ACHN (cell line): ENCODE results near the gene ZNF331.
A peak's percentile ranks its signal among the peaks of the same experiment; 100 is the strongest.
"Not testable (repeated sequence)": the region's sequence is repeated elsewhere in the genome, so short reads cannot be mapped to it uniquely, and the experiment has no call there.

Experiments
- DNase-seq: peaks from one replicate; pipeline ENCODE4 v3.0.0-alpha.2; 2015
- in situ Hi-C: cut with HindIII; loops from 2 replicates; pipeline ENCODE4 v1.10.0; 2017; ENCODE audit warnings: low sequenced_read_pairs, low pct_ligation_motif_present, low pct_unique_long_range_greater_than_20kb

ZNF331 gene

DNA sequence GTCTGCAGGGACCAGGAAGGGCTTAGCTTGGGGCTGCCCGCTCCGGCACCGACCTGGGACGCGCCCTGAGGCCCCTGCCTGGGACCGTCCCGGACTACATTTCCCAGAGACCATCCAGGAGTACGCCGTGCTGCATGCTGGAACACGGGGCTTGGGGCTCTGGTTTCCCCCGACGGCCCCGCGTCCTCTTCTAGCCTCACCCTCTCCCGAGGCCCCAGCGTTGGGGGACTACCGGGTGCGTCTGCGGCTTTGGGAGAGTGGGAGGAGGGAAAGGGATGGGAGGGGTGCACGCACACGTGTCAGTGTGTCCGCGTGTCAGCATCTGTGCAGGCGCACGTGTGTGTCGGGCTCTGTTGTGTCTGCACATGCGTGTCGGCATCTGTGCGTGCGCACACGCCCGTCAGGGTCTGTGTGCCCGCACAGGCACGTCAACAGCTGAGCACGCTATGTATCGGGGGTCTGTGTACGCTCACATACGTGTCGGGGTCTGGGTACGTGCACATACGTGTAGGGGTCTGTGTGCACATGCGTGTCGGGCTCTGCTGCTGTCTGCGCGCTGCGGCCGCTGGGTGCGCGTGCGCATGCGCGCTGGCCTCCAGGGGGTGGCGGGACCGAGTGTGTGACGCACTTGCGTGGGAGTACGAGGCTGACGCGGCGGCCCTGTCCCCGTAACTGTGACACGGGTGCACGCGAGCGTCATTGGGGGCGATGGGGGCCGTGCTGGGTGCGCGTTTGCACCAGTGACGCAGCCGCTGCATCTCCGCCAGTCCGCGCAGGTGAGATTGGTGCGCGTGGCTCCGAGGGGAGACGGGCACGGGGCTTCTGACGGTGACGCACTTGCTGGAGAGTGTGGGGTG, at the start of gene ZNF331:
TSS of gene ZNF331 (plus strand) at position 625 of the 857 bp plus-strand sequence. CDS start 31,232 bp downstream, outside the sequence.
- DNase-seq: no peak
- in situ Hi-C loops: no loop called here

- DNase-seq: no peak
- in situ Hi-C loops: no loop called here
These were observed 45.8 kb upstream of the ZNF331 start for GRCh38 chr19:53492153-53492552.

DNA sequence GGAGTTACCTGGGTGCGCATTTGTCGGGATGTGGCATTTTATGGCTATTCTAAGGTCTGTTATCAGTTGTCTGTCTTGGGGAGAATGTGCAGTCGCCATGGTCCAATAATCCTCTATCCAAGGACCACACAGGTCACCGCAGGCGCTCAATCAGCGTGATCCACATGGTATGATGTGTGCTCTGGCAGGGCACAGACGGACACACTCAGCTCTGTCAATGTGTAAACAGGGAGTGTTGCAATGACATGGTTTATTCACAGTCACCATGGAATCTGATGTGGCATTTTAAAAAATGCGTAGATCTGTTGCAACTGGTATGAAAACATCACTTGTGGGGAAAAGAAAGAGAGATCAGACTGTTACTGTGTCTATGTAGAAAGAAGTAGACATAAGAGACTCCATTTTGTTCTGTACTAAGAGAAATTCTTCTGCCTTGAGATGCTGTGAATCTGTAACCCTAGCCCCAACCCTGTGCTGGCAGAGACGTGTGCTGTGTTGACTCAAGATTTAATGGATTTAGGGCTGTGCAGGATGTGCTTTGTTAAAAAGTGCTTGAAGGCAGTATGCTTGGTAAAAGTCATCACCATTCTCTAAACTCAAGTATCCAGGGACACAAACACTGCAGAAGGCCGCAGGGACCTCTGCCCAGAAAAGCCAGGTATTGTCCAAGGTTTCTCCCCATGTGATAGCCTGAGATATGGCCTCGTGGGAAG, 40.5 kb upstream of the ZNF331 start:
- in situ Hi-C loops, DNase-seq: not testable (repeated sequence)

GRCh38 chr19:53498024-53498395, 39.9 kb upstream of the ZNF331 start:
- DNase-seq, in situ Hi-C loops: not testable (repeated sequence)

GRCh38 chr19:53503151-53503550, 34.8 kb upstream of the ZNF331 start:
- in situ Hi-C loops, DNase-seq: not testable (repeated sequence)

DNA sequence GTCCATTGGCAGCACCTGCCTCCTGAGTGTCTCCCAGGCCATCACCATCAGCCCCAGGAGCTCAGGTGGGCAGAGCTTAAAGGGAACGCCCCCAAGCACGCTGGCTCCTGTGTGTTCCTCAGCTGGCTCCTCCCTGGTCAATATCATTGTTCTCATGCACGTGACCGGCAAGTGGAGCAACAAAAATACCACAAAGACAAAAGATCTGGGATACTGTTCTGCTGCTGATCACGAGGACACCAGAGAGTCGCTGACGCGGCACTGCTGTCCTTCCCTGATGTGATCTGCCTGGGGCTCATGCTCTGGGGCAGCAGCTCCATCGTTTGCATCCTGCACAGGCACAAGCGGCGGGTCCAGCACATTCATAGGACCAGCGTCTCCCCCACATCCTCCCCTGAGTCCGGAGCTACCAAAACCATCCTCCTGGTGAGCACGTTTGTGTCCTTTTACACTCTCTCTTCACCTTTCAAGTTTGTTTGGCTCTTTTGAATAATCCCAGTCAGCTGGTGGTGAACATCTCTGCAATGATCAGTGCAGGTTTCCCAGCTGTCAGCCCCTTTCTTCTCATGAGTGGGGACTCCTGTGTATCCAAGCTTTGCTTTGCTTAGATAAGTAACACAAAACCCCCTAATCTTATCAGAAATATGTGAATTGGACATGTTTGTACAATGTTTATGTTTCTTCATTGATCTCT, 34.1 kb upstream of the ZNF331 start:
- in situ Hi-C loops, DNase-seq: not testable (repeated sequence)

- in situ Hi-C loops, DNase-seq: not testable (repeated sequence)
These were observed 33.6 kb upstream of the ZNF331 start for GRCh38 chr19:53504365-53504703.

GRCh38 chr19:53504885-53505284, 33.1 kb upstream of the ZNF331 start:
- in situ Hi-C loops: no loop called here
- DNase-seq: no peak

- DNase-seq: no peak
- in situ Hi-C loops: no loop called here
These were observed 31.2 kb upstream of the ZNF331 start for GRCh38 chr19:53506728-53507127.

GRCh38 chr19:53507523-53508442, 30.2 kb upstream of the ZNF331 start:
- no peak for DNase-seq
- in situ Hi-C loops: no loop called here

DNA sequence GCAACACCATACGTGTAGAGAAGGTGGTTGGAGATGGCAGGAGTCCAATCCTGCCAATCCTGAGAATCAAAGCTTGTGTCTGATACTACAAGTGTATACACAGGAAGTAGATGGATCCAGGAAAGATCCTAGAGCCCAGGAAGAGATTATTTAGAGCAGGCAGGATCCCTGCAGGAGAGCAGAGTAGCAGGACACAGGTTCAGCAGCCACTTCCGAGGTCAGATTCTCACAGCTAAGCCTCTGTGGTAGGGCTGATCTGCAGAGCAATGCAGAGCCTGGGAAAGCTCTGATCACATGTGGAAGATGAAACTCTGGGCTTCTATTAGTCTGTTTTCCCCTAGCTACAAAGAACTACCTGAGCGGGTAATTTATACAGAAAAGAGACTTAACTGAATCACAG, 28.5 kb upstream of the ZNF331 start:
- in situ Hi-C loops: no loop called here
- no peak for DNase-seq

GRCh38 chr19:53509845-53510244, 28.1 kb upstream of the ZNF331 start:
- in situ Hi-C loops: no loop called here

GRCh38 chr19:53511357-53511756, 26.6 kb upstream of the ZNF331 start:
- in situ Hi-C loops: no loop called here

More at GRCh38 chr19:53509845-53510244, 28.1 kb upstream of the ZNF331 start:
- no peak for DNase-seq

GRCh38 chr19:53511933-53512374, 26.0 kb upstream of the ZNF331 start:
- peak; percentile 3 for DNase-seq
- in situ Hi-C loops: no loop called here

More at GRCh38 chr19:53511357-53511756, 26.6 kb upstream of the ZNF331 start:
- DNase-seq: no peak

GRCh38 chr19:53515047-53515446, 22.9 kb upstream of the ZNF331 start:
- in situ Hi-C loops, DNase-seq: not testable (repeated sequence)

DNA sequence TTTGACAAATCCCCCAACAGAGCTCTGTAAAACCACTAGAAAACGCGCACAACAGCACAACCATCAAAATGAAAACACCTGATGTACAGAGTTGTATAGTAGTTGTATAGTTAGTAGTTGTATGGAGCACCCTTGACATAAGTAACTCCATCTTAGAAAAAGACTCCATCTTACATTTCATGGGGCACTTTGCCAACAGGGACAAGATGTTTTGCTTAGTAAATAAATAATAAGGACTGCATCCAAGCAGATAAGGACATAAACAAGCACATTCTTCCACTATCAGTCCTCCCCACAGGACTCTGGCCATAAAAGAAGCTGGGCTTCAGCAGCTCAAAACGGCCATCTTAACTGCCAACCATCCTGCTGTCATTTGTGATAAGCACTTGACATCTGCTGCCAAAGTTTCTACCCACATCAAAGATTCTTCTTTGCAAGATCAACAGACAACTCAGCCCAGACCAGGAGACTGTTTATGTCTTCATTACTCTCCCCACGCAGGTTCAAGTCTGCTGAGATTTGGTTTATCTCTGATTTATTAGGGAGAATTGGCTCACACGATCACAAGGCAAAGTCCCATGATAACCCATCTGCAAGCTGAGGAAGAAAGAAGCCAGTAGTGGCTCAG, 20.7 kb upstream of the ZNF331 start:
- in situ Hi-C loops: no loop called here
- DNase-seq: no peak

- no peak for DNase-seq
- in situ Hi-C loops: no loop called here
These were observed 19.8 kb upstream of the ZNF331 start for GRCh38 chr19:53518121-53518520.

- in situ Hi-C loops: no loop called here
- no peak for DNase-seq
These were observed 19.2 kb upstream of the ZNF331 start for GRCh38 chr19:53518716-53519115.
